Effector memory CD4-positive, alpha-beta T cell (primary cell): ENCODE data around the gene LETMD1.
"Not testable (repeated sequence)": the region's sequence is repeated elsewhere in the genome, so short reads cannot be mapped to it uniquely, and the experiment has no call there.

Experiments used
- DNase-seq, 3 donors: peaks; one replicate each; pipeline ENCODE4 v3.0.0-alpha.2; 2020
- H3K27ac ChIP-seq: 2 replicates; pipeline ENCODE4 v1.7.0; 2013; ENCODE audit warnings: mild to moderate bottlenecking, low read length, moderate library complexity; ENCODE audit not compliant: insufficient read depth, poor library complexity, severe bottlenecking
- H3K27me3 ChIP-seq: replicated peaks from 2 replicates; pipeline ENCODE4 v1.7.0; 2013; ENCODE audit warnings: mild to moderate bottlenecking, low read length; ENCODE audit not compliant: insufficient read depth, control insufficient read depth, poor library complexity, severe bottlenecking
- H3K36me3 ChIP-seq: 2 replicates; pipeline ENCODE4 v1.7.0; 2013; ENCODE audit warnings: mild to moderate bottlenecking, low read length, moderate library complexity; ENCODE audit not compliant: control insufficient read depth, insufficient read depth
- H3K4me1 ChIP-seq: 2 replicates; pipeline ENCODE4 v1.7.0; 2013; ENCODE audit warnings: low read length, mild to moderate bottlenecking; ENCODE audit not compliant: control insufficient read depth, insufficient read depth, poor library complexity, severe bottlenecking
- H3K4me3 ChIP-seq: 2 replicates; pipeline ENCODE4 v1.7.0; 2013; ENCODE audit warnings: low read length, low read depth, mild to moderate bottlenecking; ENCODE audit not compliant: insufficient read depth, poor library complexity, severe bottlenecking
- H3K9me3 ChIP-seq: 2 replicates; pipeline ENCODE4 v1.7.0; 2013; ENCODE audit warnings: mild to moderate bottlenecking, low read length, moderate library complexity; ENCODE audit not compliant: control insufficient read depth

LETMD1 gene

DNA sequence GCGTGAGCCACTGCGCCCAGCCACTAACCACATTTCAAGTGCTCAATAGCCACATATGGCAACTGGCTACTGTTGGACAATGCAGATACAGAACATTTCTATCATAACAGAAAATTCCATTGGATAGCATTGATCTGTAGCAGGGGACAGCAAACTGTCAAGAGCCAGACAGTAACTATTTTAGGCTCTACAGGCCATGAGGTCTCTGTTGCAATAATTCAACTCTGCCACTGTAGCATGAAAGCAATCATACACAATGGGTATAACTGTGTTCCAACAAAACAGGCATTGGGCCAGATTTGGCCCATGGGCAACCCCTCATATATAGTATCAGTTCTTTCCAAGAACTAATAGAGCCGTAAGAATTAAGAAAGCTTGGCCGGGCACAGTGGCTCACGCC is 27.3 kb downstream of the LETMD1 start:
- H3K27ac ChIP-seq, result no peak overlapping the region
- no peaks in the 10 kb centered on the region for H3K9me3 ChIP-seq
- peaks cover 31% of the 10 kb centered on the region for H3K36me3 ChIP-seq
- H3K4me1 ChIP-seq, result no peaks in the 10 kb centered on the region
- H3K4me3 ChIP-seq, result no peak overlapping the region
- DNase-seq, result no peak
- H3K27me3 ChIP-seq, result no peaks in the 10 kb centered on the region

DNA sequence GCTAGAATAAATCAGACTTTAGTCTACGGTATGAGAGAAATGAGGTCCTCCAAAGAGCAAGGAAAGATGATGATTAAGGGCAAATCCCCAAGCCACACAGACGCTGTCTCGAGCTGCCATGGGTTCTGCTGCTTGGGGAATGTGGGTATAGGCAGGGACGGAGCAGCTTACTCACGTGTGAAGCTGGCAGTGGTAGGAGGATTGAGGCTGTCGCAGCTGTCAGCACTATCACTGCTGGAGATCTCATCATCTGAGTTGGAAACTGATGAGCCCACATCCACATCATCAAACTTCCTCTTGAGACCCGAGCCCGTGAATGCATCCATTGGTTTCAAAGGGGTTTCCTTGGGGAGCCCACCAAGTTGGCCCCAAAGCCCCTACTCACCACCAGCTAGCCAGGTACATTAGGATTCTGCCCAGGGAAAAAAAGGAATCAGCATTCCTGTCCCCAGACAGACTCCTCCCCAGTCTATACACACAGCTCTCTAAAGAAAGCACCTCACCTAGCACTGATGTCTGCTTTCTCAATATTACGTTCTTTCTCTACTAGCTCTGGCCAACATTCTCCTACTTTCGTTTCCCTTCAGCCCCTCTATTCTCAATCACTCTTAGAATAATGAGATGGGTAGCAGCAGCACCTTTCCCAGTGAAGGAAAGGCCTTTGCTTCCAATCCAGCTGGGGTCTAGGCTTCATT is 28.3 kb downstream of the LETMD1 start:
- no peak for DNase-seq

DNA sequence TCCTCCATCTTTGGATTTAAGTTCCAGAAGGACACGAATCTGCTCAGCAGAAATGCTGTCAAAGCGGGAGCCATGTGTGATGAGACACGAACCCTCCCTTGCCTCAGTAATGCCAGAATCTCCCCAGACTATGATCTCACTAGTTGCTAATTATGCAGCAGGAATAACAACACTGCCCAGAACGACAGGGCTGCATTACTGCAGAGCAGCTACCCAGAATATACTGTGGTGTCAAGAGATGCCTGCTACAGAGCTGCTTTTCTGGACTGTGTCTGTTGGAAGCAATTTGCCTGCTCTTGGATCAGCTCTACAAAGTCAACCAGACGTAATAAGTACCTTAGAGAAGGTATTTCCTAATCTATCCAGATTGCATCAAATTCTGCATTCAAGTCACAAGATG is 29.8 kb downstream of the LETMD1 start:
- peaks cover 10% of the 10 kb centered on the region for H3K36me3 ChIP-seq
- no peaks in the 10 kb centered on the region for H3K9me3 ChIP-seq
- DNase-seq, result no peak
- H3K27ac ChIP-seq, result no peak overlapping the region
- no peaks in the 10 kb centered on the region for H3K27me3 ChIP-seq
- H3K4me1 ChIP-seq, result peaks cover 6% of the 10 kb centered on the region
- no peak overlapping the region for H3K4me3 ChIP-seq

More for the DNA sequence above, 28.3 kb downstream of the LETMD1 start:
- Histone ChIP-seq H3K36me3 (peaks cover 22% of the 10 kb centered on the region), H3K27ac (no peak overlapping the region), H3K27me3 (no peaks in the 10 kb centered on the region), H3K4me3 (no peak overlapping the region), H3K9me3 (no peaks in the 10 kb centered on the region), H3K4me1 (no peaks in the 10 kb centered on the region)

DNA sequence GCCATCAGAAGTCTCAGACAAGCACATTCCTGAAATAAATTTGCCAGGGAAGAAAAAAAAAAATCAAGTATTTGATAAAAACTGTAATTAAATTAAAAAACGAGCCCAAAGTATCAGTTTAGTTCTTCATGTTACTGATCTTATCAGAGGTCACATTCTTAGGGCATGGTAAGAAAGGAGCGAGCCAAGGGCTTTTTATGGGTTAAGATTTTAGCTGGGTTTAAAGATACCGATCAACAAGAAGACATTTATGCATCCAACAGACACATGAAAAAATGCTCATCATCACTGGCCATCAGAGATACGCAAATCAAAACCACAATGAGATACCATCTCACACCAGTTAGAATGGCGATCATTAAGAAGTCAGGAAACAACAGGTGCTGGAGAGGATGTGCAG is 30.2 kb downstream of the LETMD1 start:
- H3K36me3 ChIP-seq, H3K4me1 ChIP-seq, DNase-seq, H3K9me3 ChIP-seq, H3K27me3 ChIP-seq, H3K4me3 ChIP-seq, H3K27ac ChIP-seq: not testable (repeated sequence)

DNA sequence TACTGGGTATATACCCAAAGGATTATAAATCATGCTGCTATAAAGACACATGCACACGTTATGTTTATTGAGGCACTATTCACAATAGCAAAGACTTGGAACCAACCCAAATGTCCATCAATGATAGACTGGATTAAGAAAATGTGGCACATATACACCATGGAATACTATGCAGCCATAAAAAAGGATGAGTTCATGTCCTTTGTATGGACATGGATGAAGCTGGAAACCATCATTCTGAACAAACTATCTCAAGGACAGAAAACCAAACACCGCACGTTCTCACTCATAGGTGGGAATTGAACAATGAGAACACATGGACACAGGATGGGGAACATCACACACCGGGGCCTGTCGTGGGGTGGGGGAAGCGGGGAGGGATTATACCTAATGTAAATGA is 30.7 kb downstream of the LETMD1 start:
- DNase-seq, H3K4me1 ChIP-seq, H3K36me3 ChIP-seq, H3K27ac ChIP-seq, H3K27me3 ChIP-seq, H3K4me3 ChIP-seq, H3K9me3 ChIP-seq: not testable (repeated sequence)

DNA sequence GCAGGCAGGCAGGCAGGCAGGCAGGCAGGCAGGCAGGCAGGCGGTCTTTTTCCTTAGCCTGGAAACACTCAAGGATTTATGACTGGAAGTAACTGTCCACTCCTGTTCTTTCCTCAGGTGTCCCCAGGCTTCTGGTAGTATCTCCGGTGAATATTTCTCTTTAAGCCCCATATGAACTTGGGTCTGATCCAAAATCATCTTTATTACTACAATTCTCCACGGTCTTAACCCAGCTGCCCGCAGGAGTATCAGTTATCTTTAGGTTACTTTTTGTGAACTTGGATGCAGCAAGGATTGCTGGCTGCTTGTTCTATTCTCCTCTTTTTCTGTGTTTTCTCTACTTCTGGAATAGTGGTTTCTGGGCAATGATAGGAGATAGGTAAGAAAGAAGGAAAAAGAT is 32.0 kb downstream of the LETMD1 start:
- Histone ChIP-seq H3K4me3 (no peak overlapping the region), H3K36me3 (no peaks in the 10 kb centered on the region), H3K27me3 (no peaks in the 10 kb centered on the region), H3K9me3 (no peaks in the 10 kb centered on the region), H3K4me1 (peaks cover 10% of the 10 kb centered on the region), H3K27ac (no peak overlapping the region)
- DNase-seq, result no peak

DNA sequence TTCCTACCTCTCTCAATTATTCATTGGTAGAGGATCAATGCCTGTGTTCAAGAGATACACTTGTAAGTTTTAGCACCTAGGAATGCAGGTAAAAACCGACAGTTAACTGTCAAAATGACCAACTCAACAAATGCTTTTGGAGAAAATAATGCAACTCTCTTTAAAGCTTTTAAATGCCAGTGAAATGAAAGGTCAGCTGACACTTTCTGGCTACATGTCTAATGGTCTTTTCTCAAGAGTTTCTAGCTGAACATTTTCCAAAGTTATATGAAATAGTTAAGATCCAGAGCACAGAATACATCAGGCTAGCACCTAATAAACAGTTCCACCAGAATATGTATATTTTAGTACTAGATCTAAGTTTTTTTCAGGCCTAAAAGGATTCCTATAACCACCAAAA is 33.3 kb downstream of the LETMD1 start:
- H3K36me3 ChIP-seq, result no peaks in the 10 kb centered on the region
- DNase-seq, result no peak
- no peak overlapping the region for H3K27ac ChIP-seq
- no peaks in the 10 kb centered on the region for H3K9me3 ChIP-seq
- no peak overlapping the region for H3K4me3 ChIP-seq
- H3K27me3 ChIP-seq, result no peaks in the 10 kb centered on the region
- H3K4me1 ChIP-seq, result peaks cover 10% of the 10 kb centered on the region

DNA sequence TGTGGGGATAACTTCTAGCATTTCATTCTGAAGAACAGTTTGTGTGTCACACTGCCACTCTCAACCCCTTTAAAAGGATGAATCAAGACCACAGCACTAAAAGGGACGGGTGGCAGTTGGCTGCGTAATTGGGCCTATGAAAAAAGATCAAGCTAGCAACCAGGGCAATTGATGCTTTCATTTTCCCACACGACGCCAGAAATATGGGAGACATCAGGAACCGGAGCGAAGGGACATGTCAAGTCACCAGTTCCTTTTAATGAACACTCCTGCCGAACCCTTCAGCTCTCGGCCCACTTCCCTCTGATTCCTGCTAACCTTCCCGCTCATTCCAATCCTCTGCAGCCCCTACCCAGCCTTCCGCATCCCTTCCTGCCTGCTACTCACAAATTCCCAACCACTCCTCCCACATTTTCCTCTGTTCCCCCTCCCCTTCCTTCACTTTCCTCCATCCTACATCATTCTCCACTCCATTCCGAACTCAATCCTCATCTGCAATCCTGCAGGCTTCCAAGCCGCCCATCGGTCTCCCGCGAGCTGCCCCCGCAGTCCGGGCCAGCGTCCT is 34.5 kb downstream of the LETMD1 start:
- Histone ChIP-seq H3K4me1 (peaks cover 10% of the 10 kb centered on the region), H3K9me3 (no peaks in the 10 kb centered on the region), H3K36me3 (no peaks in the 10 kb centered on the region), H3K4me3 (peak overlapping the region; percentile 99), H3K27me3 (no peaks in the 10 kb centered on the region), H3K27ac (peak overlapping the region; percentile 80)
- DNase-seq, result peak in 1 of 3 donors; percentile 1

DNA sequence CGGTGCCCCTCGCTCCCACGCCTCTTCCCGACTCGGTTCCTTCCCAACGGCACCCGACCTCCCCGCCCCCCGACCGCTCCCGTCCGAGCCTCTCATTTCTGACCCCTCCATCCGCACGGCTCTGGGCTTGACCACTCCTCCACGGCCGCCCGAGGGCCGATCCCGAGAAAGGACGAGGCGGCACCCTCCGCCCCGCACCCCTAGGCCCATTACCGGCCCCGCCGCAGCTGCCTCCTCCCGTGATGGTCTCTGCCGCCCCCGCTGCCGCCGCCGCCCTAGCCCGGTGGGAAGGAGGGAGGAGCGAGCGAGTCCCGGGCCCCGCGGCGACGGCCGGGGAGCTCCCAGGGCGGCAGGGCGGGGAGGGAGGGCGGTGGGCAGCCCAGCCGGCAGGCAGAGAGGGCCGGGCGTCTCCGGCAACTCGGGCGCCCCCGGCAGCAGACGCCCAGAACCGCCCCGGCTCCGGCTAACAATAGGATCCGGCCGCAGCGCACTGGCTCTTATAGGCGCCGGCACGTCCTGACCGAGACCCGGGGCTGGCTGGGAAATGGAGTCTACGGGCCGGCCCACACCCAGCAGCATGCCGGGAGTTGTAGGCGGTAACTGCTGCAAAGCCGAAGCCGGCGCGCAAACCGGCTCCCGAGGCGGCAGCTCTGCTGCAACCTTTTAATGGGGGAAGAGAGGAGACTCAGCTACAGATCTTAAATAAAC is 35.2 kb downstream of the LETMD1 start, which contains the start of gene CSRNP2:
TSS of gene CSRNP2 (minus strand) at position 471 of the 708 bp plus-strand sequence. CDS start 7,035 bp downstream, outside the sequence.
- peaks cover 10% of the 10 kb centered on the region for H3K4me1 ChIP-seq
- peak within 1 kb of the TSS; percentile 99 for H3K4me3 ChIP-seq

DNA sequence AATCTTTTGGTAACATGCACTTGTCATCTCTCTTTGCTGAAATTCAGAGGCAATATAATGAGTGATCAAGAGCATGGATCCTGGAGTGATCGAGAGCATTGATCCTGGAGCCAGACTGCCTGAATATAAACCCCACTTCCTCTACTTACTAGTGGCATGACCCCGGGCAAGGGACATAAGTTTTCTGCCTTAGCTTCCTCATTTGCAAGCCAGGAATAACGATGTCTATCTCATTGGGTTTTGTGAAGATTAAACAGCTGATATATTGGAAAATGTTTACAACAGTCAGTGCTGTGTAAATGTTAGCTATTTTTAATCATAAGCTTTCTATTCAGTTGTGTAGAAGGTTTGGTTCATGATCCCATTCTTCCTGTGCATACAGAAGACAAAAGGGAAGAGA is 37.6 kb downstream of the LETMD1 start:
- H3K27me3 ChIP-seq, result no peaks in the 10 kb centered on the region
- peaks cover 10% of the 10 kb centered on the region for H3K4me1 ChIP-seq
- H3K36me3 ChIP-seq, result no peaks in the 10 kb centered on the region
- H3K27ac ChIP-seq, result no peak overlapping the region
- no peak for DNase-seq
- H3K9me3 ChIP-seq, result no peaks in the 10 kb centered on the region
- no peak overlapping the region for H3K4me3 ChIP-seq

More for the DNA sequence above, 35.2 kb downstream of the LETMD1 start, which contains the start of gene CSRNP2:
- no peaks in the 10 kb centered on the region for H3K36me3 ChIP-seq
- H3K27ac ChIP-seq, result peak within 1 kb of the TSS; percentile 80
- H3K27me3 ChIP-seq, result no peaks in the 10 kb centered on the region
- H3K9me3 ChIP-seq, result no peaks in the 10 kb centered on the region
- DNase-seq, result peak; percentile 90 to 94 (median 91)
